ENCODE data around the gene MAPK13.
A peak's percentile ranks its signal among the peaks of the same experiment; 100 is the strongest.
"Not testable (repeated sequence)": the region's sequence is repeated elsewhere in the genome, so short reads cannot be mapped to it uniquely, and the experiment has no call there.

Gene MAPK13

DNA sequence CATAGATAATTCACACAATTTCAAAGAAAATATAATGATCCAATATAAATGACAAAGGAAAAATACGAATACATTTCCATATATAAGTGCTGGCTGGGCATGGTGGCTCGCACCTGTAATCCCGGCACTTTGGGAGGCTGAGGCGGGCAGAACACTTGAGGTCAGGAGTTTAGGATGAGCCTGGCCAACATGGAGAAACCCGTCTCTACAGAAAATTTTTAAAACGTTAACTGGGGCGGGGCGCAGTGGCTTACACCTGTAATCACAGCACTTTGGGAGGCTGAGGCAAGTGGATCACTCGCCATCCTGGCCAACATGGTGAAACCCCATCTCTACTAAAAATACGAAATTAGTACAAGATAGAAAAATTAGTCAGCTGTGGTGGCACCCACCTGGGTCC lies 14.9 kb upstream of the MAPK13 start:
- no peak for DNase-seq

DNA sequence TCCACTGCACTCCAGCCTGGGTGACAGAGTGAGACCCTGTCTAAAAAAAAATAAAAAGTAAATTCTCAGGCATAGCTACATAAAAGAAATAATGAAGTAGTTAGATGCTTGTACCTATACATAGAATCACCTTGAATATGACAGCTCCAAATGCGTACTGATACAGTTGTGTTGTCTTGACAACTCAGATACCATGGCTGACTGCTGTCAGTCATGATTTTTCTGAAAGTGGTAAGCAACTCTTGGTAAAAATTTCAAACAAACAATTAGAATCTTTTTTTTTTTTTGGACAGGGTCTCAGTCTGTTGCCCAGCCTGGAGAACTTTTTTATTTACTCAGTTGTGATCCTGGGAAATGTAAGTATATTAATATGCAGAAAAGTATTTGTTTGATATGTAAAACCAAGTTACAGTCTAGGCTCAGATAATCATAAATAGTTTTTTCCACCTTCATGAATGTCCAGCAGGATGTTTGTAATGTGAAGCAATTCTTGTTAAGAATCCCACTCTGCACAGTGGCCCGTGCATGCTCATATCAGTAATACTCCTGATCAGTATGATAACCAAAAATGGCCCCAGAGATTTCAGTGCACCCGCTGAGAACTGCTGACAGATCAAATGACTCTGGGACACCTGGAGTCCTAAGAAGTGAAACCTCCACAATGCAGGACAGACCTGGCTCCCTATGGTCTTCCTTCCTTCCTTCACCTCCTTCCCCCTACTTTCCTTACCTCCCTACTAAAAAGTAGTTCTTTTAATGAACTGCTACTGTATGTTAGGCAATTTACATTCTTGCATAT lies 14.0 kb upstream of the MAPK13 start:
- no peak for DNase-seq

GRCh38 chr6:36116943-36117342 lies 13.4 kb upstream of the MAPK13 start:
- no peak for DNase-seq

DNA sequence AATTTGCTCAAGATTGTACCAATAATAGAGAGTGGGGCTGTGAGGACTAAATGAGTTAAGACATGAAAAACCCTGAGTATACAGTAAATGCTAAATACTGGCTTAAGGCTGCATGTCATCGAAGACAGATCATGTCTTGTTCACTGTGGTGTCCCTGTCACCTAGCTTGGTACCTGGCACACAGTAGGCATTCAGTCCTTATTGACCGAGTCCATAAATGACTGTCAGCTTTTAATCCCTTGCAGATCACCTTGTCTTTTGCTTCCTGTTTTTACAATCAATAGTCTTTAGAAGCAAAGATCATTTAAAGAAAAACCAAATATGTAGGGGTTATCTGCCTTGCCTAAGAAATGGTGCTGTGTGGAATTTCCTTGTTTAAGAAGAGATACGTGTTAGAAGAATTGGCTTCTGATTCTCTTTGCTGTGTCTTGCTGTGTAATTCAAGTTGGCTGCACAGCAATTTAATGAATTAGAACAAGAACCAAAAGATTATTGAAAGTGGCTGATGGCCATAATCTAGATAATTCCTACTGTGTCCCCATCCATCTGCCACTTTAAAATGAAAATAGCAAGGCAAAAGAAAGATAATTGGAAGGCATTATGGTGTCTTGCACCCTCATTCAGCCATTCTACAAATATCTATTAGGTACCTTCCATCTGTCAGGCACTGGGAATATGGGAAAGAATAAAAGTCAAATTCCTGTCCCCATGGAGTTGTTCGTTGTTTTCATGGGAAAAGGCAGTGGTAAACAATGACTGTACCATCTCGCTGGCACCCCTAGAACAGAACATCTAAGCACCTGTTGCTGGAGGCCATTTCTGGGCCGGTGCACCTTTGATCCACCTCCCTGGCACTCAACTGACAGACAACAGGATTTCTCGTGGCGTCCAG lies 12.4 kb upstream of the MAPK13 start:
- DNase-seq, result no peak

GRCh38 chr6:36118550-36119107 lies 11.7 kb upstream of the MAPK13 start:
- no peak for DNase-seq

- no peak for DNase-seq
Measured at GRCh38 chr6:36119209-36119608, 11.1 kb upstream of the MAPK13 start.

DNA sequence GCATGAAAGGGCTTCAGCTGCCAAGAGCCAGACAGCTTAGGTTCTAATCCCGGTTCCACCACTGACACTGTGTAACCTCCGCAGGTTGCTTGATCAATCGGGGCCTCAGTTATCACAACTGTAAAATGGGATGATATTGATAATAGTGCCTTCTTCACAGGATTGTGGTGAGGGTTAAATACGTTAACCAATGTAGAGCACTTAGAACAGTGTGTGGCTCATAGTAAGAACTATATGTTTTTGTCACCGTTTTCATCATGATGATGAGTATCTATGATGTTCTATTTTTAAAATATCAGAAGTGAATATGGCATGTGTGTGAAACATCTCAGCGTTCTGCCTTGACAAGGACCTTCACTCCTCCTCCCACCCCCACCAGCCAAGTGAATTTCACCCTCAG lies 10.3 kb upstream of the MAPK13 start:
- DNase-seq, result no peak

GRCh38 chr6:36120539-36120938 lies 9.8 kb upstream of the MAPK13 start:
- no peak for DNase-seq

- peak in 1 of 2 experiments; percentile 17 for DNase-seq
Measured at GRCh38 chr6:36120979-36121786, 9.1 kb upstream of the MAPK13 start.

DNA sequence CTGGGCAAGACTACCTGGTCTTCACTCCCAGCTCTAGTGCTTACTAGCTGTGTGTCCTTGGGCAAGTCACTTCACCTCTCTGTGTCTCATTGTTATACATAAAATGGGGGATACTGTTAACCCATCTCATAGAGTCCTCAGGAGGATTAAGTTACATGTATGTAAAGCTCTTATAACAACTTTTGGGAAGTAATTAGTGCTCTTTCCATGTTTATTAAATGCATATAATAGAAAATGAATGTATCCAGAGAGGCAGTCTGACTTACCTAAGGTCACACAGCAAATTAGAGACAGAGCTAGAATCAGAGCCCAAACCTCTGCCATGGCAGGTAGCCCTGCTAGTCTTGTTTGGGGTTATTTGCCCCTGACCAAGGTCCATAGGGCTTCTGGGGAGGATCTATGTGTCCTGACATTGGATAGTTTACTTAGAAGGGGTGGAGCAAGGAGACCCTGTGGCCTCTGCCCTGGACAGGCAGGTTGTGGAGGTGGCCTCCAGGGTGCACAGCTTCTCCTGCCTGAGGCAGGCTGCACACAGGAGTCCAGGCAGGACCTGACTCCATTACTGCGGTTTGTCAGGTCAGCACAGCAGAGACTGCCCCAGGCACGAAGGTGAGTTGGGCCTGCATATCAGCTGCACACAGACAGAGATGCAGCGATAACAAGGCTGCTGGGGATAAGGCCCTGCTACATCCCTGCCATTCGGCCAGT lies 8.4 kb upstream of the MAPK13 start:
- no peak for DNase-seq

DNA sequence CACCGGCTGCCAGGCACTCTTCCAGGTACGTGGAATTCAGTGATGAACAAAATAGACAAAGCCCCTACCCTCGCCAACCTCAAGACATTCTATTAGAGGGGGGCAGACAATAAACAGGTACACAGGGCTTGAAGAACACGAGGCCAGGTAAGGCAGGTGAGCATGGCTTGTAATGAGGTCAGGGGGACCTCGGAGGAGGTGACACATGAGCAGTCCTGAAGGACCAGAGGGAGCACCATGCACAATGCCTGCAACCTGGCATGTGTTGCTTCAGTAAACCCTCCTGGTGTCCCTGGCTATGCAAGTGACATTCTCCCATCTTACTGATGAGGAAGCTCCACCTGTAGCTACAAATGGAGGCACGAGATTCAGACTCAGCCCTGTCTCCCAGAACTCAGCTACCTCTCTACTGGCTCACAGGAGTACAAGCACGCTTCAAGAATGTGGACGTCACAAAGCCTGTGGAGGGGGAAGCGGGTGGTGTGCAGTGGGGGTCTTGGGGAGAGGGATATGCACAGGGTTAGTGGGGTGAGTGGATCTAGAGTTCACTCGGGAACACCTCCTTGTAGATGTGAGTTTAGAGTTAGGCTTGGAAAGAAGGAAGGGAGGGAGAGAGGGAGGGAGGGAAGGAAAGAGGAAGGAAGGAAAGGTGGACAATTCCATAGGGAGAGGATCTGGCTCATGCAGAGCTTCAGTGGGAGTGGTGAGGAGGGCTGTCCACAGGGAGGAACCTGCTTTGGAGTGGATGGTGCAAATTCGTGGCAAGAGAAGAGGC lies 7.6 kb upstream of the MAPK13 start:
- no peak for DNase-seq

DNA sequence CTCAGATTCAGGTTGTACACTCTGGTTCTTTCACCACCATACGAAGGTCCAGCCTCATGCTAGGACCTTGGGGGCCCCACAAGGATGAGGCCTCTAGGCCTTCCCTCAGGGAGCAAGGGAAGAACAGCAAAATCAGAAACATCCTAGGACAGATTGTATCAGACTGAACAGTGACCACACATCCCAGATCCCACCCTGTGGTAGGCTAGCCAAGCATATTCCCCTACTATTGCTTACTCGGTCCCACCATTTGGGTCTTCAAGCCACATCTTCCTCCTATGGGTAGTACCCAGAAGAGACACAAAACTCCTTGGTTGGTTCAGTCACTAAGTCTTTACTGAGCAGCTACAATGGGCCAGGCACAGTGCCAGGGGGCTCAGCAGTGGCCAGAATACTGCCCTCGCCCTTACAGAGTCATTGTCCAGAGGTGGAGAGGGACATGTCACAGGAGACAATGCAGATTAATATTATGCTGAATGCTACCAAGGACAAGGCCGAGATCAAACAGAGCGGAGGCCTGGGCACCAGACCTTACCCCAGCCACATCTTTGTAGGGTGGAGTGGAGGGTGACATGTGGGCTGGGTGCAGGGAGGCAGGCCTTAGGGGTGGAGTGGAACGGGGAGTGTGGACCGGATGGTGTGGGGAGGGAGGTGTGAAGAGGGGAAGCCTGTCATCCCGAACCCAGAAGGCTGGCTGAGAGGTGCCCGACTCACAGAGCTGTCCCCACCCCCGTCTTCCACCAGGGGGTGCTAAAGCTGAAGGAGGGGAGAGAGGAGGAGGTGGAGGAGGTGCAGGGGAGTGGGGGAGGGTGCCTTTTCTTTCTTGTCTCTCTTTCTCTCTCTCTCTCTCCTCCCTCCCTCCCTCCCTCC lies 6.8 kb upstream of the MAPK13 start:
- DNase-seq, result peak; percentile 40 to 60

- DNase-seq, result not testable (repeated sequence)
Measured at GRCh38 chr6:36124346-36124745, 6.0 kb upstream of the MAPK13 start.

DNA sequence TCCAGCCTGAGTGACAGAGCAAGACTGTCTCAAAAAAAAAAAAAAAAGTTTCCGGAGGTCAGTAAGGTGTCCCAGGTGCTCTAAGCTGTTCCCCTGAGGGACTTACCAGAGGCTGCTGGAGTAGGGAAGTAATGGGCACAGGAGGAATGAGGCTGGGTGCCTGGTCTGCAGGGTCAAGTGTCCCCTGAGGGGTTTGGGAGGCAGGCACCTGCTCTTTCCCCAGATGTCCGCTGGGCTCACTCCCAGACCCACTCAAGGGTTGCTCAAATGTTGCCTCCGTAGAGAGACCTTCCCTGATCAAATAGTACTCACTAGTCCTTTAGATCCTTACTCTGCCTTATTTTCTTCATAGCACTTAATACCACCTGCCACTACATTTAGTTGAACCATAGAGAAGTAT lies 5.4 kb upstream of the MAPK13 start:
- DNase-seq, result no peak

DNA sequence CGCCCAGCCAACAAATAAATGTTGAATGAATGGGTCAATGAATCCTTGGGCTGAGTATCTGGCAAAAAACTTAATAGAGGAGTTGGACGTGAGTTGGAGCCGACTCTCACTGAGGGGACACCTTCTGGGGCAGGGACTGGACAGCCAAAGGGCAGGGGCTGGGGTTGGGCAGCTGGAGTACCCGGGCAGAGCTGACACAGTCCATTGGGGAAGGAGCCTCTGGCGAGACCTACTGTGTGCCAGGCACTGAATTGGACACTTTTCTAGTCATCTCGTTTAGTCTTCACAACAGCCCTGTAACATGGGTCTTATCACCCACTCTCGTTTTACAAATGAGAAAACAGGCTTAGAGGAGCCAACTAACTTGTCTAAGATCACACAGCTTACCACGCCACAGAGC lies 4.7 kb upstream of the MAPK13 start:
- DNase-seq, result no peak

- DNase-seq, result no peak
Measured at GRCh38 chr6:36126121-36126520, 4.2 kb upstream of the MAPK13 start.

- no peak for DNase-seq
Measured at GRCh38 chr6:36126553-36127458, 3.5 kb upstream of the MAPK13 start.

GRCh38 chr6:36127462-36128016 lies 2.8 kb upstream of the MAPK13 start:
- DNase-seq, result peak; percentile 63 to 82

DNA sequence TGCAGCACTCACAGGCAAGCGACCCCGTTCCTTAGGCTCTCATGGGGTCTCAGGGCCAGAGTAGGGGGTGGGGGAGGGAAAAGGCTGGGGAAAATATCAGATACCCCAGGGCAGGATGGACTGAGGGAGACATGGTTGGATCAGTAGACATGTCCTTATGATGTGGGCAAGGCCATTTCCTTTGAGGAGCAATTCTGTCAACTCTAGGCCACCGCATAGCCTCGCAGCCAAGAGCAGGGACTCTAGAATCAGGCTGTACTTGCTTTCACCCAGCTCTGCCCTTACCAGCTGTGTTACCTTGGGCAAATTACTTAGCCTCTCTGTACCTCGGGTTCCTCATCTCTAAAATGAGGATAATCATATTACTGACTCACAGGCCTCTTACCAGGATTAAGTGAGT lies 2.2 kb upstream of the MAPK13 start:
- DNase-seq, result no peak
